PC-9 (cell line): ENCODE measurements around the gene PIGR. TPM values are rescaled to one million over a fixed set of nuclear protein-coding genes. Genes with fewer than 3 reads are reported as not detected.

Source experiments
- BruUV-seq: library from RNA; stranded (reverse); fragments of 400-500 nt; replicated peaks from 2 replicates; lab custom pipeline; 2021; lab: Mats Ljungman, UMichigan
- CTCF ChIA-PET: fragments of 300-600 bp; sonication (Branson Sonifier 250); formaldehyde crosslinking; loops from one replicate; lab custom pipeline; 2022; ENCODE audit warnings: antibody characterized with exemption; lab: Charles Lee
- POLR2A ChIA-PET: fragments of 300-600 bp; sonication (Branson Sonifier 250); formaldehyde crosslinking; loops from one replicate; lab custom pipeline; 2022; ENCODE audit warnings: antibody characterized with exemption; ENCODE audit not compliant: unreplicated experiment; lab: Charles Lee
- DNase-seq, 2 experiments: peaks; one replicate each; pipeline versions ENCODE4 v3.0.0 to v3.0.0-alpha.2; 2015 to 2022; ENCODE audit warnings: mixed read lengths in 1 of 2
- H2AFZ ChIP-seq: fragments of 200-600 bp; sonication (generic); 2 replicates; pipeline ENCODE4 v1.8.1; 2017; ENCODE audit warnings: antibody characterized with exemption
- H3F3A ChIP-seq: fragments of 200-600 bp; sonication (generic); 2 replicates; pipeline ENCODE4 v1.8.1; 2017; ENCODE audit warnings: antibody characterized with exemption, mild to moderate bottlenecking, low read depth; ENCODE audit not compliant: insufficient read depth
- H3K27ac ChIP-seq: fragments of 200-600 bp; sonication (generic); 2 replicates; pipeline ENCODE4 v1.6.1; 2016; ENCODE audit warnings: mixed run types
- H3K27me3 ChIP-seq: fragments of 200-600 bp; sonication (generic); 2 replicates; pipeline ENCODE4 v1.6.1; 2016; ENCODE audit warnings: low read depth, mixed run types; ENCODE audit not compliant: insufficient read depth
- H3K36me3 ChIP-seq: fragments of 200-600 bp; sonication (generic); 2 replicates; pipeline ENCODE4 v1.6.1; 2016; ENCODE audit warnings: low read depth, mixed run types
- H3K4me1 ChIP-seq: fragments of 200-600 bp; sonication (generic); replicated peaks from 2 replicates; pipeline ENCODE4 v1.6.1; 2016; ENCODE audit warnings: mixed run types; ENCODE audit not compliant: insufficient read depth
- H3K4me2 ChIP-seq: fragments of 200-600 bp; sonication (generic); 2 replicates; pipeline ENCODE4 v1.6.1; 2017; ENCODE audit warnings: mixed run types
- H3K4me3 ChIP-seq: fragments of 200-600 bp; sonication (generic); 2 replicates; pipeline ENCODE4 v1.6.1; 2016; ENCODE audit warnings: mixed run types
- H3K79me2 ChIP-seq: fragments of 200-600 bp; sonication (generic); 2 replicates; pipeline ENCODE4 v1.6.1; 2017; ENCODE audit warnings: low read depth, mixed run types
- H3K9me2 ChIP-seq: fragments of 200-600 bp; sonication (generic); 2 replicates; pipeline ENCODE4 v1.8.1; 2017; ENCODE audit warnings: mild to moderate bottlenecking; ENCODE audit not compliant: insufficient read depth
- H3K9me3 ChIP-seq: fragments of 200-600 bp; sonication (generic); 2 replicates; pipeline ENCODE4 v1.8.1; 2016; ENCODE audit warnings: low read depth; ENCODE audit not compliant: insufficient read depth
- H4K20me1 ChIP-seq: fragments of 200-600 bp; sonication (generic); 2 replicates; pipeline ENCODE4 v1.8.1; 2017; ENCODE audit not compliant: insufficient read depth
- EZH2 ChIP-seq: fragments of 200-600 bp; sonication (generic); IDR thresholded peaks from 2 replicates; pipeline ENCODE4 v1.8.0; 2017; ENCODE audit warnings: antibody characterized with exemption, low read depth
- intact Hi-C: fragments of 100-400 bp; cut with micrococcal nuclease; formaldehyde crosslinking; loops from one replicate; pipeline ENCODE4 v1.10.0; 2022; ENCODE audit not compliant: unreplicated experiment
- total RNA-seq: library from RNA; stranded (reverse); gene quantifications from 2 replicates; pipeline ENCODE4 v1.2.3, GENCODE V29; 2021
- TF ChIP-seq, protein P1 (sequence below): fragments of 200-600 bp; sonication (generic); conservative IDR thresholded peaks from 2 replicates; pipeline ENCODE4 v1.6.1; 2017; ENCODE audit warnings: mixed run types, antibody characterized with exemption, mild to moderate bottlenecking, moderate library complexity

The PIGR gene
- total RNA-seq, 1 experiment from 2014 or later: not detected

DNA sequence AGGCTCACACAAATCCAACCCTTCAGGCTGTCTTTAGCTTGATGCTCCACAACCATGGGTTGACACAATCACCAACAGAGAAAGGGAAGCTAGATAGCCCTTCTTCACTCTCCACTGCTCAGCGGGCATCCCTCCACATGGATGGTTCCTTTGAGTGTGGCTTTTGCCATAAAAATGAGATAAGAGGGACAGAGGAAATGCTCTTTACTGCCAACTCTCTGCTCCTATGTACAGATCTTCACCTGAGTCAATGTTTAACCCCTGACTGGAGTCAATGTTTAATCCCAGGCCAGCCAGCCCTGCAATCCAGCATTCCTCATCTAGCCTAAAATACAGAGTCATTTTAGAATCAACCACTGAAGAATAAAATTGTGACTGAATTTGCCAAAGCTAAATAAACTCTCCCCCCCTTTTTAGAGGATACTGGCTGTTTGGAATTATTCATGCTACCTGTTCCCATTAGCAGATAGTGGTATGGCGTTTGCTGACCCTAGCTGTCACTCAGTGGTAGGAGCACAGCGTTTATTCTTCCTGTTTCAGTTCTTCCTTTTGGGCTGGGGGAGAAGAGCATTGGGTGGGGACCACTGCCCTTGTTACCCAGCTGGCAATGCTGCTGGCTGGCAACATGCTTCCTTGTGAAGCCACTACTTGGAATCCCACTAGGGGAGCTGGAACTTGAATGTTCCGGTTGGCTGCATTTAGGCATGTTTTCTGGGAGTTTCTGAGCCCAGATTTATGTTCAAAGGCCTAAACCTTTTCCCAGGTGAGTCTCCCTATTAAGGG is 5.2 kb upstream of the PIGR start:
- Histone ChIP-seq H3K27ac (no peak overlapping the region), H3K27me3 (no peaks in the 10 kb centered on the region), H3K79me2 (no peaks in the 10 kb centered on the region), H3K4me3 (no peak overlapping the region), H3K9me3 (no peaks in the 10 kb centered on the region), H2AFZ (no peak overlapping the region), H4K20me1 (no peaks in the 10 kb centered on the region), H3K36me3 (no peaks in the 10 kb centered on the region), H3K4me2 (no peak overlapping the region), H3K4me1 (peaks cover 30% of the 10 kb centered on the region), H3F3A (no peaks in the 10 kb centered on the region), H3K9me2 (no peaks in the 10 kb centered on the region)
- BruUV-seq: no TSS peak
- CTCF ChIA-PET: no interaction called here
- POLR2A ChIA-PET: no interaction called here
- no peak for TF ChIP-seq EZH2
- TF ChIP-seq, protein P1, sequence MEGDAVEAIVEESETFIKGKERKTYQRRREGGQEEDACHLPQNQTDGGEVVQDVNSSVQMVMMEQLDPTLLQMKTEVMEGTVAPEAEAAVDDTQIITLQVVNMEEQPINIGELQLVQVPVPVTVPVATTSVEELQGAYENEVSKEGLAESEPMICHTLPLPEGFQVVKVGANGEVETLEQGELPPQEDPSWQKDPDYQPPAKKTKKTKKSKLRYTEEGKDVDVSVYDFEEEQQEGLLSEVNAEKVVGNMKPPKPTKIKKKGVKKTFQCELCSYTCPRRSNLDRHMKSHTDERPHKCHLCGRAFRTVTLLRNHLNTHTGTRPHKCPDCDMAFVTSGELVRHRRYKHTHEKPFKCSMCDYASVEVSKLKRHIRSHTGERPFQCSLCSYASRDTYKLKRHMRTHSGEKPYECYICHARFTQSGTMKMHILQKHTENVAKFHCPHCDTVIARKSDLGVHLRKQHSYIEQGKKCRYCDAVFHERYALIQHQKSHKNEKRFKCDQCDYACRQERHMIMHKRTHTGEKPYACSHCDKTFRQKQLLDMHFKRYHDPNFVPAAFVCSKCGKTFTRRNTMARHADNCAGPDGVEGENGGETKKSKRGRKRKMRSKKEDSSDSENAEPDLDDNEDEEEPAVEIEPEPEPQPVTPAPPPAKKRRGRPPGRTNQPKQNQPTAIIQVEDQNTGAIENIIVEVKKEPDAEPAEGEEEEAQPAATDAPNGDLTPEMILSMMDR: no peak
- DNase-seq: no peak
- intact Hi-C loops: no loop called here

DNA sequence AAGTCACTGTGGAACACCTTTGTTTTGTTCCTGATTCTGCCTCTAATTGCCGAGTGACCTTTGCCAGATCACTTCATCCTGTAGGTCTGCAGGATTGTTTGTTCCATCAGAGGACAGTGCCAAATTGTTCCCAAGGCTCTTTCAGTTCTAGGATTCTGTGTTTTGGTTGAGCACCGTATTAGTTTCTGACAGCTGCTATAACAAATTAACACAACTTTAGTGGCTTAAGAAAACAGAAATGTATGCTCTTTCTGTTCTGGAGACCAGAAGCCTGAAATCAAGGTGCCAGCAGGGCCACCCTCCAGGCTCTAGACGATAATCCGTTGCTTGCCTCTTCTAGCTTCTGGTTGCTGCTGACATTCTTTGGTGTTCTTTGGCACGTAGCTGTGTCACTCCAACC is 3.4 kb upstream of the PIGR start:
- no peak for DNase-seq
- TF ChIP-seq, protein P1: no peak
- no peak for TF ChIP-seq EZH2
- Histone ChIP-seq H3F3A (no peaks in the 10 kb centered on the region), H2AFZ (no peak overlapping the region), H4K20me1 (no peaks in the 10 kb centered on the region), H3K4me2 (no peak overlapping the region), H3K79me2 (no peaks in the 10 kb centered on the region), H3K9me3 (no peaks in the 10 kb centered on the region), H3K27ac (no peak overlapping the region), H3K4me3 (no peak overlapping the region), H3K4me1 (peaks cover 18% of the 10 kb centered on the region), H3K36me3 (no peaks in the 10 kb centered on the region), H3K27me3 (no peaks in the 10 kb centered on the region), H3K9me2 (no peaks in the 10 kb centered on the region)
- intact Hi-C loops: no loop called here
- no TSS peak for BruUV-seq
- POLR2A ChIA-PET: no interaction called here
- CTCF ChIA-PET: no interaction called here

DNA sequence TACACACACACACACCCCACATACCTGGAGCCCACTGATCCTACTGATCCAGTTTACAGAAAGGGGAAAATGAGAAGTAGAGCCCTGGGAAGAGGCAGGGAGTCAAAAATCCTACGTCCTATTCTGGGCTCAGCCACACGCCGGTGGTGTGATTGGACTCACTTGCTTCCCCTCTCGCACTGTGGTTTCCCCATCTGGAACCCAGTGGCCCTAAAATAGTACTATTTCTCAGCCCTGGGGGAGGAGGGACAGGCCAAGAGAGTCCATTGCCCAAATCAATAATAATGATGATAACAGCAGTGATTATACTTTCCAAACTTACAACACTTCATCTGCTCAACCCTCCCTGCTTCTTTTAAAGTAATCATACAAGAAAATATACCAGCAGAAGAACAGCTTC is 2.9 kb upstream of the PIGR start:
- no peaks in the 10 kb centered on the region for H3F3A ChIP-seq
- POLR2A ChIA-PET: no interaction called here
- BruUV-seq: no TSS peak
- no peak for DNase-seq
- no peaks in the 10 kb centered on the region for H3K9me3 ChIP-seq
- no peaks in the 10 kb centered on the region for H4K20me1 ChIP-seq
- no peak overlapping the region for H3K4me2 ChIP-seq
- no peaks in the 10 kb centered on the region for H3K27me3 ChIP-seq
- no peak overlapping the region for H3K4me3 ChIP-seq
- H3K9me2 ChIP-seq: no peaks in the 10 kb centered on the region
- H3K27ac ChIP-seq: no peak overlapping the region
- TF ChIP-seq, protein P1: no peak
- no peak for TF ChIP-seq EZH2
- intact Hi-C loops: no loop called here
- H3K36me3 ChIP-seq: no peaks in the 10 kb centered on the region
- no peaks in the 10 kb centered on the region for H3K79me2 ChIP-seq
- CTCF ChIA-PET: no interaction called here
- H2AFZ ChIP-seq: no peak overlapping the region
- peaks cover 14% of the 10 kb centered on the region for H3K4me1 ChIP-seq
